Measurements from ENCODE around the gene RAD23A. TPM values are rescaled to one million over a fixed set of nuclear protein-coding genes. Genes with fewer than 3 reads are reported as not detected.

The RAD23A gene
- total RNA-seq, 1 donor from 2014 or later, result 62.1 TPM

DNA sequence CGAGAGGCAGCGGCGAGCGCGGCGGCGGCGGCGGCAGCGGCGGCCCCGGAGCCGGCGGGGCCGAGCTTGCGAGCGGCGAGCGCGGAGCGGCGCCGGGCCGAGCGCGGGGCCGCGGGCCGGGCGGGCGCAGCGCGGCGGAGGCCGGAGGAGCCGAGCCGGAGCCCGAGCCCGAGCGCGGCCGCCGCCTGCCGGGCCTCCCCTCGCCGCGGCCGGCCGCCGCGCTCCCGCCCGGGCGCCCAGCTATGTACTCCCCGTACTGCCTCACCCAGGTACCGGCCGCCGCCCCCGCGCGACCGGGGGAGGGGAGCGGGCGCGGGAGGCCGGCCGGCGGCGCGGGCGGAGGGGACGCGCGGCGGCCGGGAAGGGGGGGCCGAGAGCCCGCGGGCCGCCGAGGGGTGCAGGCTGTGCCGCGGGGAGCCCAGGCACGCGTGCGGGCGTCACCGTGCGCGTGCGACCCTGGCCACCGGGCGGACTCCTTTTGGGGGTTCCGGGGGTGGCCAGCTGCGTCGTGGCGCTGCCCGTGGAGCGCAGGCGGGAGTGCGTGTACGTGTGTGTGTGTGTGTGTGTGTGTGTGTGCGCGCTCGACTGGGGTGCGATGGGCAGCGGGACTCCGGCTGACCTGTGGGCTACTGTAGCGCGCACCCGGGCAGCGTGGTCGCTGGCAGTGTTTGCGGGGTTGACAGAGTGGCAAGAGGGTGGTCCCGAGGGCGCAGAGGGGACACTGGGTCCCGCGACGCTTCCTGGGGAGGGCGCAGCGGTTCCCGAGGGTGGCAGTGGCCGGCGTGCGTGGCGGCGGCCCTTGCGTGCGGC is 50.1 kb downstream of the RAD23A start:
- H3K27me3 Mint-ChIP-seq (ENCODE audit: unreplicated experiment), result peaks cover 40% of the 10 kb centered on the region
- H3K9me3 Mint-ChIP-seq (ENCODE audit: unreplicated experiment), result peaks cover 15% of the 10 kb centered on the region
- H3K4me1 Mint-ChIP-seq (ENCODE audit: low read depth, unreplicated experiment), result peaks cover 3% of the 10 kb centered on the region
- no peak overlapping the region for H3K27ac Mint-ChIP-seq (ENCODE audit: unreplicated experiment)
- no peak for DNase-seq
- TF ChIP-seq, protein P1, sequence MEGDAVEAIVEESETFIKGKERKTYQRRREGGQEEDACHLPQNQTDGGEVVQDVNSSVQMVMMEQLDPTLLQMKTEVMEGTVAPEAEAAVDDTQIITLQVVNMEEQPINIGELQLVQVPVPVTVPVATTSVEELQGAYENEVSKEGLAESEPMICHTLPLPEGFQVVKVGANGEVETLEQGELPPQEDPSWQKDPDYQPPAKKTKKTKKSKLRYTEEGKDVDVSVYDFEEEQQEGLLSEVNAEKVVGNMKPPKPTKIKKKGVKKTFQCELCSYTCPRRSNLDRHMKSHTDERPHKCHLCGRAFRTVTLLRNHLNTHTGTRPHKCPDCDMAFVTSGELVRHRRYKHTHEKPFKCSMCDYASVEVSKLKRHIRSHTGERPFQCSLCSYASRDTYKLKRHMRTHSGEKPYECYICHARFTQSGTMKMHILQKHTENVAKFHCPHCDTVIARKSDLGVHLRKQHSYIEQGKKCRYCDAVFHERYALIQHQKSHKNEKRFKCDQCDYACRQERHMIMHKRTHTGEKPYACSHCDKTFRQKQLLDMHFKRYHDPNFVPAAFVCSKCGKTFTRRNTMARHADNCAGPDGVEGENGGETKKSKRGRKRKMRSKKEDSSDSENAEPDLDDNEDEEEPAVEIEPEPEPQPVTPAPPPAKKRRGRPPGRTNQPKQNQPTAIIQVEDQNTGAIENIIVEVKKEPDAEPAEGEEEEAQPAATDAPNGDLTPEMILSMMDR (IDR thresholded peaks at IDR 0.05; ENCODE audit: partially characterized antibody, unreplicated experiment), result no peak
- peaks cover 10% of the 10 kb centered on the region for H3K36me3 Mint-ChIP-seq (ENCODE audit: unreplicated experiment)
- peak overlapping the region; percentile 52 for H3K4me3 Mint-ChIP-seq (ENCODE audit: unreplicated experiment)

- peaks cover 40% of the 10 kb centered on the region for H3K27me3 Mint-ChIP-seq (ENCODE audit: unreplicated experiment)
- TF ChIP-seq, protein P1 (IDR thresholded peaks at IDR 0.05; ENCODE audit: partially characterized antibody, unreplicated experiment), result no peak
- peaks cover 6% of the 10 kb centered on the region for H3K36me3 Mint-ChIP-seq (ENCODE audit: unreplicated experiment)
- no peak overlapping the region for H3K27ac Mint-ChIP-seq (ENCODE audit: unreplicated experiment)
- H3K4me3 Mint-ChIP-seq (ENCODE audit: unreplicated experiment), result no peak overlapping the region
- peaks cover 14% of the 10 kb centered on the region for H3K9me3 Mint-ChIP-seq (ENCODE audit: unreplicated experiment)
- peaks cover 3% of the 10 kb centered on the region for H3K4me1 Mint-ChIP-seq (ENCODE audit: low read depth, unreplicated experiment)
- peak; percentile 47 for DNase-seq
Observed at GRCh38 chr19:12996406-12997094, 50.9 kb downstream of the RAD23A start.

- H3K27ac Mint-ChIP-seq (ENCODE audit: unreplicated experiment), result no peak overlapping the region
- H3K4me3 Mint-ChIP-seq (ENCODE audit: unreplicated experiment), result no peak overlapping the region
- H3K36me3 Mint-ChIP-seq (ENCODE audit: unreplicated experiment), result peaks cover 6% of the 10 kb centered on the region
- DNase-seq, result no peak
- H3K9me3 Mint-ChIP-seq (ENCODE audit: unreplicated experiment), result peaks cover 14% of the 10 kb centered on the region
- H3K27me3 Mint-ChIP-seq (ENCODE audit: unreplicated experiment), result peaks cover 40% of the 10 kb centered on the region
- TF ChIP-seq, protein P1 (IDR thresholded peaks at IDR 0.05; ENCODE audit: partially characterized antibody, unreplicated experiment), result no peak
- H3K4me1 Mint-ChIP-seq (ENCODE audit: low read depth, unreplicated experiment), result peaks cover 3% of the 10 kb centered on the region
Observed at GRCh38 chr19:12997179-12997966, 51.7 kb downstream of the RAD23A start.

GRCh38 chr19:12997967-12998940 is 52.6 kb downstream of the RAD23A start:
- Mint-ChIP-seq H3K36me3 (ENCODE audit: unreplicated experiment) (peaks cover 6% of the 10 kb centered on the region), H3K4me3 (ENCODE audit: unreplicated experiment) (peak overlapping the region; percentile 34), H3K27me3 (ENCODE audit: unreplicated experiment) (peaks cover 38% of the 10 kb centered on the region), H3K27ac (ENCODE audit: unreplicated experiment) (no peak overlapping the region), H3K9me3 (ENCODE audit: unreplicated experiment) (peaks cover 14% of the 10 kb centered on the region), H3K4me1 (ENCODE audit: low read depth, unreplicated experiment) (peaks cover 3% of the 10 kb centered on the region)
- DNase-seq, result no peak
- TF ChIP-seq, protein P1 (IDR thresholded peaks at IDR 0.05; ENCODE audit: partially characterized antibody, unreplicated experiment), result no peak

Data from glutamatergic neuron (in vitro differentiated cells).